Pulmonary artery endothelial cell (primary cell): Measurements from ENCODE around the gene C1orf216. TPM values are rescaled to one million over a fixed set of nuclear protein-coding genes. Genes with fewer than 3 reads are reported as not detected.
"Not testable (repeated sequence)": the region's sequence is repeated elsewhere in the genome, so short reads cannot be mapped to it uniquely, and the experiment has no call there.

Experiments
- DNase-seq: peaks from one replicate; pipeline ENCODE4 v3.0.0-alpha.2; 2011; ENCODE audit warnings: low read depth, low spot score
- total RNA-seq: library from RNA; depleted of rRNA; stranded (reverse); fragments of >200 nt; gene quantifications from 2 replicates; pipeline ENCODE4 v1.2.3, GENCODE V29; 2014

Gene C1orf216, protein sequence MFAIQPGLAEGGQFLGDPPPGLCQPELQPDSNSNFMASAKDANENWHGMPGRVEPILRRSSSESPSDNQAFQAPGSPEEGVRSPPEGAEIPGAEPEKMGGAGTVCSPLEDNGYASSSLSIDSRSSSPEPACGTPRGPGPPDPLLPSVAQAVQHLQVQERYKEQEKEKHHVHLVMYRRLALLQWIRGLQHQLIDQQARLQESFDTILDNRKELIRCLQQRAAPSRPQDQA
- 20.4 and 22.7 TPM in 2 replicates for total RNA-seq

DNA sequence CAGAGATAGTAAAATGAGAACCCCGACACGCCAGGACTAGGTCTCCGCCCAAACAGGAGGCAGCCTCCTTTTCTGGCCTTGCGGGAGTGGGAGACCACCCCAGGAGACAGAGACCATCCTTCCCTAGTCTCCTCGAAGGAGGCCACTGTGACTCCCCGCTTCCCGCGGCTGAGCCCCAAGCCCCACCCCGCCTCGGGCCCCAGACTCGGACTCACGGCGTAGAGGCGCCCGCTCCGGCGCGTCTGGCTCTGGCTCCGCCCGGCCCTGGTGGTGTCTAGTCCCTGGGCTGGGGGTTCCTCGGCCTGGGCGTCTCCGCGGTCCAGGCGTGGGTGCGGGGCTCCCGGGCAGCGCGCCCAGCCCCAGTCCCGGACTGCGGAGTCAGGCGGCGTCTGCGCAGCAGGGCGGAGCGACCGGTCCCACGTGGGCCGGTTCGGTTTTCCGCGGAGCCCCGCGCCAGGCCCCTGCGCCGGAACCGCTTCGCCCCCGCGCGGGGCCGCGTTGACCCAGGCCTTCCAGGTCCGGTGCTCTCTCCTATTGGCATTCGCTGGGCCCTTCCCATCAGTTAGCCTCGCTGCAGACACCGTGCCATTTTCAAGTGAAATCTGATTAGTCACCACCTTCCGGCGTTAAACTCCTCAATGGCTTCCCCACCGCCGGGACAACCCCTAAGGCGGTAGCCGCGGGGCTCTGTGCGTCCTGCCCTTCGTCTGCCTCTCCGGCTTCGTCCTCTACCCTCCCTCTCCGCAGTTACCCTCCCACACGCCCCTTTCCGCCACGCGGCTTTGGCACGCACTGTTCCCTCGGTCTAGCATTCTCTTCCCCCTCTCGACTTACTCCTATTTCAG is at the start of gene C1orf216:
Gene C1orf216, minus strand, starts transcription at position 393 of the 845 bp plus-strand sequence. CDS start 2,563 bp downstream, outside the sequence.
- peak; percentile 30 for DNase-seq

DNA sequence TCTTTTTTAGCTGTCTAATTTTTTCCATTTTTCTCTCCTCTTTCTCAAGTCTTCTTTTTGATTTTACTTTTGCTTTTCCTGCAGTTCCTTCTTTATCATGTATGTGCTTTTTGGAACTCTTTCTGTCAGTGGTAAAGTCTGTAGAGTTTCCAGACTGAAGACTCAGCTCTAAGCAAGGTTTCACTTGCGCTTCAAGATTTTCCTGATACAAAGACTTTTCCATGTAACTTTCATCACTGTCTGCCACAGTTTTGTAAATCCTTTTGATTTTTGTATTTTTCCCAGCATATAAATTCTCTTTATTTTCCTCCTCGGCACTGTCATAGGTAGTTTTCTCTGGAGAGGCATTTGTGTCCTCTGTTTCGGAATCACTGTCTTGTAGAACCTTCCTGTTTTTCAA is 45.6 kb upstream of the C1orf216 start:
- DNase-seq, result no peak

DNA sequence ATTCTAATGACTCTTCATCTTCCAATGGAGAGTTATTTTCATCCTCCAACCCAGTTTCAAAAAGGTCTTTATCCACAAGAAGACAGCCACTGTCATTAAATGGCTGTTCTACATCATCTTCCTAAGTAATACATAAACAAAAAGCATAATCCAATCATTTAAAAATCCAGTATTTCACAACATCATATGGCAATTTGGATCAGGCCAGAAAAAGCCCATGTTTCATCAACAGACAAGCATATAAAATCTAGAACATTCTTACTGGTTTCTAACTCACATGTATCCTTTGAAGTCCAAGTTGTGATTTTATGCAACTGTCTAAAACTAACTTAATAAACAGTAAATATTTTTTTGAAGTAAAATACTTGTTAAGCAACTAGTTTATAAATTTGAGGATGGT is 44.5 kb upstream of the C1orf216 start:
- no peak for DNase-seq

DNA sequence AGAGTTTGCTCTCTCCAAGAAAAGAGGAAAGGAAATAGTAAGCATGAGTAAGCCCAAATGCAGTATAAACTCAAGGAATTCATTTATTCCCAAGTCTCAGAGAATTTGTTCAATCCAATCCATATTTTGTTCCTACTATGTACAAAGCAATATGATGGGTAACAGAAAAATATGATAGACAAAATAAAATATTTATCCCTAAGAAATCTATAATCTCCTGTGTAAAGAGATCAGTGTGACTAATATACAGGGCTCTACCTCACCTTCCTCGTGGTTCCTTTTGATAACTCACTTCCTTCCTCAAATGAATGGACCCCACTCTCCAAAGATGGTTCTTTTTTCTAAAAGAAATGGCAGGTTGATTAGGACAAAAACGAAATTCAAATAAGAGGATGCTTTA is 43.5 kb upstream of the C1orf216 start:
- DNase-seq, result no peak

DNA sequence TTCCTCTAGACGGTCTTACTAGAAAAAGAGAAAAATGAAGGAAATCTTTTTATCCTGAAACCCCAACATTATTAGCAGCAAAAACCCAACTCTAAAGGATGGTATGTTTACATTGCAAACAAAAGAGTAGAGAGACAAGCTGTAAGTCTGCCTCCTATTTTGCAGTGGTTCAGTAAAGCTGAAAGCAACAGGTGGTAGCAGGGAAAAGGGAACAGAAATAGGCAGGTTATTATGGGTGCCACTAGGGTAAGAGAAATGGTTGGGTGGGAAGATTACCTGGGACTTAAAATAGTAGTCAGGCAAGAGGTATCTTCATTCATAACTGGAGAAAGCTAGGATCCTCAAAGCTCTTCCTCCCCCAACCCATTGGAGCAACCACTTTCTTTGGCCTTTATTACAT is 37.4 kb upstream of the C1orf216 start:
- no peak for DNase-seq

DNA sequence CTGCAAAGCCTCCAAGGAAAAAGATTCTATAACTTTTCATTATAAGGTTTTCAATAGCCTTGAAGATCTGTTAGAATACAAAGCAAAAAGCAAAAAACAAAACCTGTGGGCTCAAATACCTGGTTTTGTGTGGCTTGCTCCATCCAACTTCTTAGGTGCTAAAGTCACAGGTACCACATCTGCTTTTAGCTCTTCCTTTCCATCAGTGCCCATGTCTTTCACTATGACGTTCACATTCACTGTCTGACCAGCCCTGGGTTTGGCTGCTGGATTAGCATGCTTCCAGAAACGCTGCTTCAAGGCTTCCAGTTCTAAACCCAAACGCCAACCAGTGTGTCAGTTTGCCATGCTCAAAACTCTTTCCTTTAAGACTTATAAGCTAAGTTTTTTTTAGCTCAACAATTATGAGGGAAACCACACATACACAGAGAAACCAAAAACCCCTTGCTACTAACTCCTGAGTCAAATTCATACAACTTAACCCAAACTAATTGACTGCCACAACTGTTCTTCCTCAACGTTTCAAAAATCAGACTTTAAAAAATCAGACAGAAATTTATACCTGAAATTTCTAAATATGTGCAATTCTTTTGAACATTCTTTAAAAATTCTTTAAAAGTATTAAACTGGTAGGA is 35.1 kb upstream of the C1orf216 start:
- DNase-seq, result no peak

DNA sequence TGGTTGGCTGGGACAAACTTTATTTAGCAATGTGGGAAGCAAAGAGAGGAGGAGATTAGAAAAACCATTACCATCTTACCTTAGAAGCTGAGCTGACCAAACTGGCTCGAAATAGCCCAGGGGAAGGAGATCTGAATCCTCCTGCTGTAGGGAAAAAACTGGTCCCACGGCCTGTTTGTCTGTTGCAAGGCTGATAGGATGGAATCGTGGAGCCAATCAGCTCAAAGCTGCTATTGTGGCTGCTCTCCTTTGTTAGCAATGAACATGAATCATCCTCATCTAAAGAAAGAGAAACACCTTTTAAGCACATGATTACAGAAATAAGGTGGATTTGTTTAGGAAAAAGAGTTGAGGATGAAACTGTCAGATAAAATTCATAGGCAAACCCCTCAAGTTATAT is 29.6 kb upstream of the C1orf216 start:
- no peak for DNase-seq

DNA sequence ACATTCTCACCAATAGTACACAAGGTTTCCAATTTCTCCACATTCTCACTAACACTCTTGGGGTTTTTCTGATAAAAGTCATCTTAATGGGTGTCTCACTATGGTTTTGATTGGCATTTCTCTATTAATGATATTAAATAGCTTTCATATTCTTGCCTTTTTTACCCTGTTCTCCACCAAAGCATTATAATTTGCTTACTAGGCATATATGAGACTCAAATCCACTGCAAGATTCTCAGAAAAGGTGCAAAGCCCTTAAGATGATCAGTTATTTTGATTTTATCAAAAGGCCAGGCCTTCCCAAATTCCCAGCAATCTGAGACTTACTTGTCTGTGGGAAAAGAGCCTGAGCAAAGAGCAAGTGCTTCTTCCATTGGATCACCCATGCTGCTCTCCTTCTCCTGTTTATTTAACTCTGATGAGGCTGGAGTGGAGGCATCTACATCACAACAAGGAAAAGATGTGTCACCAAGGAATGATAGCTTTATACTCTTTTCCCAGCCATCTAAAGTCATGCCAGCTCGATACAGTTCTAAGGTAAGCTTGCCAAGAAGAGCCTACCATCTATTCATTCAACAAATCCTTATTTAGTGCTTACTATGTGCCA is 26.5 kb upstream of the C1orf216 start:
- DNase-seq, result no peak

DNA sequence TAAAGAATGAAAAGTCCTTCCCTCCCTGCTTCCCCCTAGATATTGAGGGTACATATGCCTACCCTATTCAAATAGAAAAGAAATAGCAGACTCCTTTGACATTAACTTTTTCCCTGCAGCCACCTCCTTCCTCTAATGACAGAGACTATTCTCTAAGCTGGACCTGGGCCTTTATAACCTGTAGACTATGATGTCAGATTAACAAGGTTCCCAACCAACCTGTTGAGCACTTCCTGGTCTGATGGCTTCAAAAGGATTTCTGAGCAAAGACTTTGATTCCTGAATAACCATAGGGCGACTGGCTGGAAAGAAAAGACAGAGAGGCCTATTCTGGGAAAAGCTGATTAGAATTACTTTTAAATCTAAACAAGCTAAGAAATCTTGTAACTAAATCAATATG is 18.4 kb upstream of the C1orf216 start:
- DNase-seq, result no peak

DNA sequence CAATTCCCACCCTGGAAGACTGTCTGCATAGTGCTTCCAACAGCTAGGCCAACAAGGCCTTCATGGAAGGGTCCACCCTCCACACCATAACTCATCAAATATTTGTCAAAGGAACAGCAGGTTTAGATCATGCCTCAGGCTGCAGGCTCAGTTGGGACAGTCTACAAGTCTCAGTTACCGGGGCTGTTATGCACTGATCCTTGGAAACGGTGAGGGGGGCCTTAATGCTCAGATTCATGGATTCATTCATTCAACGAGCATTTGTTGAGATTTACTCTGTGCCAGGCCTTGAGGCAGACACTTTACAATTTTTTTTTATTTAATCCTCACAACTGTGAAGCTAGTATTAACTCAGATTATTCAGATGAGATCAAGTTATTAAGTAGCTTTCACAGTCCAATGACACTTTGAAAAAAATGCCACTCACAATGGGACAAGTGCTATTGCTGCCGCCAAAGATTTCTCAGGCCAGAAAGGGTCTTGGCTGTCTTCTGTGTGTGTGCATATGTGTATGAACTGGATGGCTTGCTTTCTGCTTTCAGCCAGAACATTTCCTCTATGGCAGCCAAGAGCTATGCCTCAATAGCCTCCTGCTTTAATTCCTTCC is 8.9 kb upstream of the C1orf216 start:
- DNase-seq, result no peak

DNA sequence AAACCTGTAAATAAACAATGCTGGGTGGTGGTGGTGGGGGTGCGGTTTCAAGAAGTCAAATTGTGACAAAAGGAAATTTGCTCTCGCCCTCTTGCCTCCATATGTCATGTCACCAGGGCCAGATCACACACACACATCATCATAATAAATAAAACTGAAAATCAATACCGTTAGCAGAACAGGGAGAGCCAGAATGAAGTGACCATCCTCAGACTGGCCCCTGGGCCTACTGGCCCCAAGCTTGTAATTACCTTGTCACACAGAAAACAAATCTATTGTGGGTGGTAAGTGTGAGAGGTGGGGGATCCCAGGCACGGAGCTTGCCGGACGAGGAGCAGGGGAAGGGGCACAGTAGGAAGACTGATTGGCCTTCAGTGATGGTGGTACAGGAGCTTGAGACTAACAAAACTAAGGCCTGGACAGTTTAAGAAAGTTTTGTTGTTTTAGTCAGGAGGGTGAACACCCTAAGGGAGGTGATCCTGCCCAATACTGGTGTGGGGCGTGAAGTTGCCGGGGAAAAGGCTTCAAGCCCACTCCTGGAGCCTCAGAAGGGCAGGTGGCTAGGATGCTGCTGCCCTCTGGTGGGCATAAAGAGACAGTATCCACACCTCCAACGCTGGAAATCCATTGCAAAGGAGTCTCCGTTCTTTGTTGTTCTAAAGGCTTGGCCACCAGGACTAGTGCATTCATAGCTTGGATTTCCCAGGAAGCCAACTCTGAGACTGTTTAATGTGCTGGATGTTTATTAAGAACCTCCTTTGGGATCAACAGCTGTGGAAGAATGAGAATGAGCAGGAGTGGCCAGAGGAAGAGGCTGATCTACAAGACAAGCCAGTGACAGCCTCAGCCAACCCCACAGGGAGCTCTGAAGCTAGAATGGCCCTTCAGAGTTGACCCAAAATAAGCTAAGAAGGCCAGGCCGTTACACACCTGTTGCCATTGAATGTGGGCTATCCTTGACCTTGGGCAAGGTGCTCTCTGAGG is 8.1 kb upstream of the C1orf216 start:
- no peak for DNase-seq

DNA sequence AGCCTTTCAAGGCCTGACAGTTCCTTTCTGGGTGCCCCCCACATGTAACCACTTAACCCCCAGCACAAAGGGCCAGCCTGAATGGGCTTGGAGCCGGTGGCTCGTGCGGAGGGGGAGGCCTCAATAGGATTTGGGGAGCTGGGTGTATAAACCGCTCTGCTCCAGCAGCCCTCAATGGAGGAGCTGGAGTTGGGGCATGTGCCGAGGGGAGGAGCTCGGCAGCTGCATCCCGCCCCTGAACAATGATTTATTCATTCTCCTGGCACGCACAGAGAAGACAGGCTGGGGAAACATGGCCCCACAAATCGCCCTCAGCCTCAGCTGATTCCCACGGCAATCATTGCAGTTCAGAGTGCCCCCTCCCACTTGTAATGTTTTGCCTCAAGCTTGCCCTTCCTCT is 6.9 kb upstream of the C1orf216 start:
- DNase-seq, result no peak

DNA sequence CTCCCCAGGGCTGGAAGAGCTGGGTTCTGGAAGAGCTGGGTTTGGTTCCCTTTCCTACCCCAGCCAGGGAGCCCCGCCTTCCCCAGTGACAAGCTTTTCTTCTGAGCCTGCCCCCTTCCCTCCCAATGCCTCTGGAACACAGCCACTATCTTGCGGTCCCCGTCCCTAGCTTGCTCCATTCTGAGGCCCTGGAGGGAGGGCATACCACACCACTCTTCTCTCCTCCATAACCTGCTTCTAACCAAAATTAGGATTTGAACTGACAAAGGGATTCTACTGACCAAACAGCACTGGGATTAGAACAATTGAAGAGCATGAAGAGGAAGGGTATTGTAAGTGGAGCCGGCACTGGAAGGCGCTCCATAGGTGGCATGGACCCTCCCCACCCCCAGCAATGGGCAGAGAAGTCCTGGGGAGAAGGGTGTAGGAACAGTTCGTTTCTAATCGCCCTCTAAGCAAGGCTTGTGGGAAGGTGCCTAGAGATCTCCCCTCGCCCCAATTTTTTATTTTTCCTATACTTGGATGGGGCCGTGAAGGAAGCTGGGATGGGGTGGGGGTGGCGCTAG is 690 bp downstream of the C1orf216 start:
- DNase-seq, result no peak

DNA sequence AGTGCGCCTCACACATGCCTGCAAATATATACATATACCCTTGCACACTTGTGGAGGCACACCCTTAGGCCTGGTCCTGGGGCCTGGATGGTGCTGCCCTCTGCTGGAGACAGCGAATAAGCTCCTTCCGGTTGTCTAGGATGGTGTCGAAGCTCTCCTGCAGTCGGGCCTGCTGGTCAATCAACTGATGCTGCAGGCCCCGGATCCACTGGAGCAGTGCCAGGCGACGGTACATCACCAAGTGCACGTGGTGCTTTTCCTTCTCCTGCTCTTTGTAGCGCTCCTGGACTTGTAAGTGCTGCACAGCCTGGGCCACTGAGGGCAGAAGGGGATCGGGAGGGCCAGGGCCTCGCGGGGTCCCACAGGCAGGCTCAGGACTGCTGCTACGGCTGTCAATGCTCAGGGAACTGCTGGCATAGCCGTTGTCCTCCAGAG is 3.1 kb downstream of the C1orf216 start:
- no peak for DNase-seq

DNA sequence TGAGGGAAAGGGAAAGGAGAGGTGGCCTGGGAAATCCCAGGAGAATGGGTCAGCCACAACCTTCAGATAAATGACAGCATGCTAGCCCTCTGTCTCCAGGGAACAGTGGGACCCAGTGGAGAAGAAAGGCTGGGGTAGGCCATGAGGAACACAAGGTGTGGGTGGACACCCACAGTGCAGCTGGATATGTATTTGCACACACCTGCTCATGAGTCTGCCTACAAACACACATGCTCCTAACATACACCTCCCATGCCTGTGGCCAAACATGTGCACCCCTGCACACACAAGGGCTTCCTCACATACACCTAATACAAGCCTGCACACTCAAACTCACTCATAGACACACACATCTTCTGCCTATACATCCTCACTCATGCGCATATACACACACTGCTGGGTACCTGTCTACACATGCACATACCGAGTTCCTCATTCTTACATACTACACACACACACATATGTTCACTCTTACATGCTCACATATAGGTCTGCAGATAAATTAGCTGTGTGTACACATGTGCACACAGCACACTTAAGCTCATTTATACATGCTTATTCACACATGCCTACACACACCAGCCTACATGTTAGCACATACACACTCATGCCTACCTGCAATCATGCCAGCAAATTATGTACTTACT is 3.6 kb downstream of the C1orf216 start:
- DNase-seq, result no peak

DNA sequence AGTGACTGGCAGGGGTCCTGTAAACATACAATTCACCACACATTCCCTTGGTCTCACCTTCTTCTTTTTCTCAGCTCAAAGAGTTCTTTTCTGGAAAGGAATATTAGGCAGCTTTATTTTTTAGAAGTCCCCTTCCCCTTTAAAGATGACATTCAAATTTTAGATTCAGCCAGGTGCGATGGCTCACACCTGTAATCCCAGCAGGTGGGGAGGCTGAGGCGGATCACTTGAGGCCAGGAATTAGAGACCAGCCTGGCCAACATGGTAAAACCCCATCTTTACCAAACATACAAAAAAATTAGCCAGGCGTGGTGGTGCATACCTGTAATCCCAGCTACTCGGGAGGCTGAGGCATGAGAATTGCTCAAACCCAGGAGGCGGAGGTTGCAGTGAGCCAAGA is 7.6 kb downstream of the C1orf216 start:
- DNase-seq, result not testable (repeated sequence)

DNA sequence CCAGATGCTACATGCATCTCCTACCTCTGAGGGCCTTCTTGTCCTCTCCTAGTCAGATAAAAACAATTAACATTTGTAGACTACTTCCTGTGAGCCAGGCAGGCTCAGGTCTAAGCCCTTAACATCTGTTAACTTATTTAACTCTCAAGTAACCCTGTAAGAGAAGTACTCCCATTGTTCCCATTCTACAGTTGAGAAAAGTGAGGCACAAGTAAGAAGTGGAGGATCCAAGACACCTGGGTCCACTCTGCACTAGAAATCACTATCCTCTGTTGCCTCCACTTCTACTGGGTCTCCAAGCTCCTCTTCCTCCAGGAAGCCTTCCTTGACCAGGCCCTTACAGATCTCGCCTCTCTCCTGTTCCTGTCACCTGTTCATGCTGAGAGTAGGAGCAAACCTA is 9.7 kb downstream of the C1orf216 start:
- DNase-seq, result no peak

DNA sequence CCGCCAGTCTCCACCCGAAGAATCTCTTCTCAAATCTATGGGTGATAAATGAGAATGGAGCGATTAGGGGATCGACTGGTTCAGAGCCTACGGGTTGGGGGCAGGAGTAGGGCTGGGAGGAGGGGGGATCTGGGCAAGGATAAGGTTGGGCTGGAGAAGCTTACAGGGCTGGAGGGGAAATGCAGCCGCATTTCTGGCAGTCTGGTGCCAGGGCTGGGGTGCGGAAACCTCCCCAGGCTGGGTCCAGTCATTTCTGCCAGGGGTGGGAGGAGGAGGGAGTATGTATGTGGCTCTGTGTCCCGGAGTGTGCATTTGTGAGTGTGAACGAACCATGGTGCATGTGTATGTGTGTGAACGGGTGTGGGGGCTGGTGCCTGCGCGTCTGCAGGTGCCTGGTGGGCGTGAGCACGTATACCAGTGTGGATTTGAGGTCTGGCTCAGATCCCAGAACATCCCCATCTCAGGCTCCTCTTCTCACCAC is 10.2 kb downstream of the C1orf216 start:
- DNase-seq, result no peak
